HUES64 (cell line): ENCODE measurements around the gene SLC22A7.

Experiments
- H3K27ac ChIP-seq: 2 replicates; pipeline ENCODE4 v1.7.0; 2013; ENCODE audit warnings: low read depth, low read length, inconsistent platforms
- H3K27me3 ChIP-seq: 2 replicates; pipeline ENCODE4 v1.6.1; 2013; ENCODE audit warnings: mild to moderate bottlenecking, low read length; ENCODE audit not compliant: insufficient read depth
- H3K36me3 ChIP-seq: 2 replicates; pipeline ENCODE4 v1.6.1; 2013; ENCODE audit warnings: mild to moderate bottlenecking, low read length; ENCODE audit not compliant: insufficient read depth
- H3K4me1 ChIP-seq: 2 replicates; pipeline ENCODE4 v1.6.1; 2013; ENCODE audit warnings: mild to moderate bottlenecking, low read length, moderate library complexity; ENCODE audit not compliant: insufficient read depth
- H3K4me3 ChIP-seq: 2 replicates; pipeline ENCODE4 v1.5.1; 2013; ENCODE audit warnings: mild to moderate bottlenecking, low read length, moderate library complexity
- H3K9ac ChIP-seq: 2 replicates; pipeline ENCODE4 v1.6.1; 2013; ENCODE audit warnings: mild to moderate bottlenecking, low read depth, low read length
- H3K9me3 ChIP-seq: 2 replicates; pipeline ENCODE4 v1.6.1; 2013; ENCODE audit warnings: low read depth, low read length; ENCODE audit not compliant: insufficient read depth
- WGBS: fragments of 150-250, 120-280 bp; methylation state at CpG from one replicate; pipeline ENCODE4 v1.1.7; 2013; ENCODE audit warnings: missing lambda C conversion rate; 5-methylcytosine and 5-hydroxymethylcytosine counted together

The SLC22A7 gene

DNA sequence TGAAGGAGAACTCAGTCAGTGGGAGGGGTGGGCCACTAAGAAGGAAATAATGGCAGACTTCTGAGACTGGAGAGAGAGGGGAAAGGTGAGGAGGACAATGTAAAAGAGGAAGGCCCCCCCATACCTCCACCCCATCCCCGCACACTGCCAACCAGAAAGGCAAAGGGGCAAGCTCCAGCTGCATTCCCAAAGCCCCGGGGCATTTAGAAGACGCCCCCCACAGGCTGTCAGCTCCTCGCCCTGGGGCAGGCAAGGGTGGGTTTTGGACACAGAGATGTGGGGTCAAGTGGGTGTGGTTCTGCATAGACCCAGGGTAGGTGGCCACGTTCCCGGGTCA is 20.8 kb upstream of the SLC22A7 start:
- Histone ChIP-seq H3K9ac (no peak overlapping the region), H3K27ac (no peak overlapping the region), H3K9me3 (no peaks in the 10 kb centered on the region), H3K36me3 (no peaks in the 10 kb centered on the region), H3K27me3 (peaks cover 50% of the 10 kb centered on the region), H3K4me3 (no peak overlapping the region), H3K4me1 (peaks cover 22% of the 10 kb centered on the region)
- WGBS = 89% methylated on average over 5 of the region's 6 CpGs

DNA sequence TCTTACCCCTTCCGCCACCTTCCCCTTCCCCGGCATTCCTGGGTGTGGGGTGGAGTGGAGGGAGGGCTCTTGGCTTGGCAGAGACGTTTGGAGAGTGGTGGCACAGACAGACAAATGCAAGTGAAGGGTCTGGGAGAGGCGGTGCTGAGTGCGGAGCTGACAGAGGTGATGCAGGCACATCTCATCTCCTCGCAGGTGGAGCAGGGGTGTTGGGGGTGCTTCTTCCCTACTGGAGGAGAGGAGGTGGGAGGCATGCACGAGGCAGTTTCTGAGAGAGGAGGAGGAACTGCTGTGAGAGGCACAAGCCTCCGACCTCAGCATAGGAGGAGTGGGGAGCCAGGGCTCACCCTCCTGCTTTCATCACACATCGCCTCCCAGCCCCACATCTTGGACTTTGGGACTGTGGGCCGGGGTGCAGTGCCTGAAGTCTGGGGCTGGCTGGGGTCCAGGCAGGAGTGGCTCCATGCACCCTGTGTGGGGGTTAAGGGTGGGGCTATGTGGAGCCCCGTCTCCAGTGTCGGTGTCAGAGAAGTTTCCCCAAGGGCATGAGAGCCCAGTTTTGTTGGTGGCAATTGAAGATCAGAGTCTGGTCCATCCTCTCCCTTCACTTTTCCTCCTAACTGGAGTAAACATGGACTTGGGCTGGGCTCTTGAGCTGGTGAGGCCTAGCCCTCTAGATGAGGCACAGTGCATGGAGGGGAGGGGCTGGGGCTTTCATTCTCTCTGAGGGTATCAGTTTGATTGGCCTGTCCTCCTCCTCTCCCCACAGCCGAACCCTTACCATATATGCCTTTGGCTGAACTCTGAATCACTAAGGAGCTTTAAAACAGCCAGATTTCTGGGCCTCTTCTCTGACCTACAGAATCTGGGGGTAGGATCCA is 20.2 kb upstream of the SLC22A7 start:
- Histone ChIP-seq H3K27me3 (peaks cover 43% of the 10 kb centered on the region), H3K4me3 (no peak overlapping the region), H3K9me3 (no peaks in the 10 kb centered on the region), H3K27ac (peak overlapping the region; percentile 35; the same call in 1 of the 2 replicates), H3K9ac (no peak overlapping the region), H3K36me3 (no peaks in the 10 kb centered on the region), H3K4me1 (peaks cover 22% of the 10 kb centered on the region)
- WGBS = 78% methylated on average over 12 of the region's 13 CpGs

GRCh38 chr6:43278524-43279078 is 19.5 kb upstream of the SLC22A7 start:
- no peak overlapping the region for H3K9ac ChIP-seq
- no peaks in the 10 kb centered on the region for H3K36me3 ChIP-seq
- H3K4me1 ChIP-seq = peaks cover 22% of the 10 kb centered on the region
- H3K9me3 ChIP-seq = no peaks in the 10 kb centered on the region
- peaks cover 36% of the 10 kb centered on the region for H3K27me3 ChIP-seq
- H3K27ac ChIP-seq = peak overlapping the region; percentile 35; the same call in 1 of the 2 replicates
- WGBS = 20% methylated on average over 4 of the region's 4 CpGs
- H3K4me3 ChIP-seq = no peak overlapping the region

GRCh38 chr6:43280234-43280633 is 17.8 kb upstream of the SLC22A7 start:
- Histone ChIP-seq H3K27me3 (peaks cover 33% of the 10 kb centered on the region), H3K4me3 (no peak overlapping the region), H3K36me3 (no peaks in the 10 kb centered on the region), H3K27ac (no peak overlapping the region), H3K9ac (no peak overlapping the region), H3K4me1 (peaks cover 22% of the 10 kb centered on the region), H3K9me3 (no peaks in the 10 kb centered on the region)
- 67% methylated on average over 1 of the region's 2 CpGs for WGBS

DNA sequence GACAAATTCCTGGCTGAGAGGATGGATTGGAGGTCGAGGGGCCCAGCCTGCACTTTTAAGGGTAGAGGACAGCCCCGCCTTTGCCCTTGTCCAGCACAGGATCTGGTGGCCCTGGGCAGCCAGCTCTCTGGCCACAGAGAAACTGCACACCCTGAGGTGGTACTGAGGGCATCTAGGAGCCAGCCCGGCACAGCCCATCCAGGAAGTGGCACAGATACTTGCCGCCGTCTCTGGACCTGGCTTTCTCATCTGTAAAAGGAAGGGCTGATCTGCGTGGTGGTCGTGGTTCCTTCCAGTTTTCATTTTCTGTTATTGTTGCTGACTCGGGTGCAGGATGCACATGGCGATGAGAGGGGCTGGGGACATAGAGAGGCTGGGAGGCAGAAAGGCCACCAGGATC is 16.0 kb upstream of the SLC22A7 start:
- H3K4me3 ChIP-seq = no peak overlapping the region
- WGBS = 89% methylated on average over 9 of the region's 9 CpGs
- H3K9ac ChIP-seq = no peak overlapping the region
- peaks cover 11% of the 10 kb centered on the region for H3K4me1 ChIP-seq
- peaks cover 23% of the 10 kb centered on the region for H3K27me3 ChIP-seq
- no peaks in the 10 kb centered on the region for H3K36me3 ChIP-seq
- H3K27ac ChIP-seq = no peak overlapping the region
- H3K9me3 ChIP-seq = no peaks in the 10 kb centered on the region

DNA sequence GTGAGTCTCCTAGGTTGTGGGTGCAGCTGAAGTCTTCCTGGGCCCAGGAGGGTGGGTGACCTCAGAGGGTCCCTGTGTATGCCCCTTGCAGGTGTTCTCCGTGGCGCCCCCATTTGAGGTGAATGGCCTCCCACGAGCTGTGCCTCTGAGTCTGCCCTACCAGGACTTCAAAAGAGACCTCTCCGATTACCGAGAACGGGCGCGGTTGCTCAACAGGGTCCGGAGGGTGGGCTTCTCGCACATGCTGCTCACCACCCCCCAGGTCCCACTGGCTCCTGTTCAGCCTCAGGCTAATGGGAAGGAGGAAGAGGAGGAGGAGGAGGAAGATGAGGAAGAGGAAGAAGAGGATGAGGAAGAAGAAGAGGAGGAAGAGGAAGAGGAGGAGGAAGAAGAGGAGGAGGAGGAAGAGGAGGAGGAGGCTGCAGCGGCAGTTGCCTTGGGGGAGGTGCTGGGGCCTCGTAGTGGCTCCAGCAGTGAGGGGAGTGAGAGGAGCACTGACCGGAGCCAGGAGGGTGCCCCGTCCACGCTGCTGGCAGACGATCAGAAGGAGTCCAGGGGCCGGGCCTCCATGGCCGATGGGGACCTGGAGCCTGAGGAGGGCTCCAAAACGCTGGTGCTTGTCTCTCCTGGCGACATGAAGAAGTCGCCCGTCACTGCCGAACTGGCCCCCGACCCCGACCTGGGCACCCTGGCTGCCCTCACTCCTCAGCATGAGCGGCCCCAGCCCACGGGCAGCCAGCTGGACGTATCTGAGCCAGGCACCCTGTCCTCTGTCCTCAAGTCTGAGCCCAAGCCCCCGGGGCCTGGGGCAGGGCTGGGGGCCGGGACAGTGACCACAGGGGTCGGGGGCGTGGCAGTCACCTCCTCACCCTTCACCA is 15.2 kb upstream of the SLC22A7 start:
- WGBS = 90% methylated on average over 32 of the region's 32 CpGs
- H3K4me1 ChIP-seq = peaks cover 11% of the 10 kb centered on the region
- H3K9me3 ChIP-seq = no peaks in the 10 kb centered on the region
- H3K27ac ChIP-seq = no peak overlapping the region
- peaks cover 22% of the 10 kb centered on the region for H3K27me3 ChIP-seq
- no peaks in the 10 kb centered on the region for H3K36me3 ChIP-seq
- H3K9ac ChIP-seq = no peak overlapping the region
- H3K4me3 ChIP-seq = no peak overlapping the region

- H3K27ac ChIP-seq = no peak overlapping the region
Measured at GRCh38 chr6:43283514-43283901, 14.6 kb upstream of the SLC22A7 start.

DNA sequence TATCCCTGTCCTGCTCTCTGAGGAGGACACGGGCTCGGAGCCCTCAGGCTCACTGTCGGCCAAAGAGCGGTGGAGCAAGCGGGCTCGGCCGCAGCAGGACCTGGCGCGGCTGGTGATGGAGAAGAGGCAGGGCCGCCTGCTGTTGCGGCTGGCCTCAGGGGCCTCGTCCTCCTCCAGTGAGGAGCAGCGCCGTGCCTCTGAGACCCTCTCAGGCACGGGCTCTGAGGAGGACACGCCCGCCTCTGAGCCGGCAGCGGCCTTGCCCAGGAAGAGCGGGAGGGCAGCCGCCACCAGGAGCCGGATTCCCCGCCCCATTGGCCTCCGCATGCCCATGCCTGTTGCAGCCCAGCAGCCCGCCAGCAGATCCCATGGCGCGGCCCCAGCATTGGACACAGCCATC is 14.2 kb upstream of the SLC22A7 start:
- WGBS = 91% methylated on average over 27 of the region's 27 CpGs
- no peaks in the 10 kb centered on the region for H3K36me3 ChIP-seq

More at GRCh38 chr6:43283514-43283901, 14.6 kb upstream of the SLC22A7 start:
- Histone ChIP-seq H3K9ac (no peak overlapping the region), H3K36me3 (no peaks in the 10 kb centered on the region), H3K4me1 (peaks cover 4% of the 10 kb centered on the region), H3K9me3 (no peaks in the 10 kb centered on the region), H3K4me3 (no peak overlapping the region), H3K27me3 (peaks cover 21% of the 10 kb centered on the region)
- WGBS = 94% methylated on average over 18 of the region's 18 CpGs

GRCh38 chr6:43284991-43285781 is 12.9 kb upstream of the SLC22A7 start:
- no peak overlapping the region for H3K27ac ChIP-seq
- no peaks in the 10 kb centered on the region for H3K4me1 ChIP-seq
- peaks cover 21% of the 10 kb centered on the region for H3K27me3 ChIP-seq
- 0 out of 2 replicates have a peak overlapping the region, but pooled peaks have one; percentile 5 for H3K9ac ChIP-seq
- H3K4me3 ChIP-seq = peak overlapping the region; percentile 32
- H3K9me3 ChIP-seq = no peaks in the 10 kb centered on the region
- WGBS = 91% methylated on average over 83 of the region's 83 CpGs
- no peaks in the 10 kb centered on the region for H3K36me3 ChIP-seq

More for the DNA sequence above, 14.2 kb upstream of the SLC22A7 start:
- Histone ChIP-seq H3K9ac (no peak overlapping the region), H3K4me1 (peaks cover under 1% of the 10 kb centered on the region; the same call in 1 of the 2 replicates), H3K27ac (no peak overlapping the region), H3K9me3 (no peaks in the 10 kb centered on the region), H3K27me3 (peaks cover 21% of the 10 kb centered on the region), H3K4me3 (no peak overlapping the region)

DNA sequence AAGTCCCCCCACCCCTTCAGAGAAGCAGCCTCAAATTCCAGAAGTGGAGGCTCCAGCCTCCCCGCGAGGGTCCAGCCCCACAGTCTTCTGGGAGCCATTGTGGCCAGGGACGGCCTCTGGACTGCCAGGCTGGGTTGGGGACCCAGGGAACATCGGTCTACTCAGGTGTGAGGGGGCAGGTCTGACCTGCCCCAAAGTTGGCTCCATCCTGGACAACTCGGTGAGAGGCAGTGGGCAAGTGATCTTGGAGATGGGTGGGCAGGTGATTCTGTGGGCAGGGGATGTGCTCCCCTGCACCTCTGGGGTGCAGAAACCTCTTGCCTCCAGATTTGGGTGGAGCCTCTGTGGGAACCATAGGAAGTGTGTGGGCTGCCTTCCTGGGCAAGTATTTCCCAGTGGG is 12.2 kb upstream of the SLC22A7 start:
- no peak overlapping the region for H3K27ac ChIP-seq
- no peaks in the 10 kb centered on the region for H3K4me1 ChIP-seq
- no peak overlapping the region for H3K4me3 ChIP-seq
- no peaks in the 10 kb centered on the region for H3K9me3 ChIP-seq
- 0 out of 2 replicates have a peak overlapping the region, but pooled peaks have one; percentile 5 for H3K9ac ChIP-seq
- H3K36me3 ChIP-seq = no peaks in the 10 kb centered on the region
- WGBS = 94% methylated on average over 5 of the region's 5 CpGs
- H3K27me3 ChIP-seq = peaks cover 21% of the 10 kb centered on the region
